Fibroblast of lung (primary cell): ENCODE data around the gene JPH2. TPM values are rescaled to one million over a fixed set of nuclear protein-coding genes. Genes with fewer than 3 reads are reported as not detected.

Experiments used
- DNase-seq, 2 donors: peaks; one replicate each; pipeline versions ENCODE4 v3.0.0 to v3.0.0-alpha.2; 2010; ENCODE audit warnings: low read depth in 2 of 2
- H2AFZ ChIP-seq: 2 replicates; pipeline ENCODE4 v1.5.1; 2012; ENCODE audit warnings: low read length, control low read depth, inconsistent platforms
- H3K27ac ChIP-seq: 2 replicates; pipeline ENCODE4 v1.5.1; 2011; ENCODE audit warnings: low read length, control low read depth; ENCODE audit not compliant: insufficient read depth
- H3K27me3 ChIP-seq: 2 replicates; pipeline ENCODE4 v1.5.1; 2011; ENCODE audit warnings: mild to moderate bottlenecking, low read length; ENCODE audit not compliant: control insufficient read depth, insufficient read depth
- H3K36me3 ChIP-seq: 2 replicates; pipeline ENCODE4 v1.5.1; 2011; ENCODE audit warnings: low read length; ENCODE audit not compliant: control insufficient read depth, insufficient read depth
- H3K4me1 ChIP-seq: 2 replicates; pipeline ENCODE4 v1.5.1; 2011; ENCODE audit warnings: low read length; ENCODE audit not compliant: control insufficient read depth, insufficient read depth; ENCODE audit errors: extremely low read depth
- H3K4me2 ChIP-seq: 2 replicates; pipeline ENCODE4 v1.5.1; 2011; ENCODE audit warnings: low read length, control low read depth; ENCODE audit not compliant: insufficient read depth; ENCODE audit errors: extremely low read depth
- H3K4me3 ChIP-seq, 4 experiments: fragments of 200-600 bp in 1 of 4; sonication (generic) in 1 of 4; replicated peaks in 1 of 4; 2 replicates each; pipeline ENCODE4 v1.5.1; 2011 to 2016; ENCODE audit warnings: low read length in 4 of 4, low read depth in 3 of 4, mild to moderate bottlenecking in 3 of 4, control low read depth in 2 of 4, inconsistent platforms in 1 of 4, mixed read lengths in 1 of 4; ENCODE audit not compliant: insufficient read depth in 1 of 4; ENCODE audit errors: control extremely low read depth in 1 of 4
- H3K79me2 ChIP-seq: 2 replicates; pipeline ENCODE4 v1.5.1; 2012; ENCODE audit warnings: mild to moderate bottlenecking, low read length, inconsistent platforms; ENCODE audit not compliant: control insufficient read depth, insufficient read depth
- H3K9ac ChIP-seq: 2 replicates; pipeline ENCODE4 v1.5.1; 2011; ENCODE audit warnings: mild to moderate bottlenecking, low read length, control low read depth; ENCODE audit not compliant: insufficient read depth
- H3K9me3 ChIP-seq: 2 replicates; pipeline ENCODE4 v1.5.1; 2012; ENCODE audit warnings: low read depth, low read length; ENCODE audit not compliant: control insufficient read depth, insufficient read depth
- H4K20me1 ChIP-seq: 2 replicates; pipeline ENCODE4 v1.5.1; 2011; ENCODE audit warnings: low read length; ENCODE audit not compliant: control insufficient read depth, insufficient read depth; ENCODE audit errors: extremely low read depth
- CTCF ChIP-seq, 2 donors: IDR thresholded peaks in 1 of 2; conservative IDR thresholded peaks in 1 of 2; 1 replicate in 1 of 2; 2 replicates in 1 of 2; pipeline ENCODE4 v1.5.1; 2011 to 2012; ENCODE audit warnings: low read length in 2 of 2, control low read depth in 1 of 2, inconsistent platforms in 1 of 2, low read depth in 1 of 2, mild to moderate bottlenecking in 1 of 2
- EZH2 ChIP-seq: IDR thresholded peaks from 2 replicates; pipeline ENCODE4 v1.5.1; 2012; ENCODE audit warnings: low read length, control low read depth, mild to moderate bottlenecking; ENCODE audit errors: missing control alignments
- polyA plus RNA-seq, 2 donors: library from polyadenylated mRNA; depleted of rRNA in 1 of 2; stranded (reverse) in 1 of 2; unstranded in 1 of 2; fragments of >200 nt; gene quantifications; 2 replicates each; pipeline ENCODE4 v1.2.1, GENCODE V29; 2011 to 2012; ENCODE audit warnings: missing spikeins in 1 of 2
- total RNA-seq: library from RNA; depleted of rRNA; stranded (reverse); fragments of >200 nt; gene quantifications from 2 replicates; pipeline ENCODE4 v1.2.1, GENCODE V29; 2014

The JPH2 gene
- total and polyA plus RNA-seq, 2 donors (not counting 1 experiment from before 2014, with no cell fraction given) = 0.66 to 4.9 TPM

- no peaks in the 10 kb centered on the region for H4K20me1 ChIP-seq
- H3K79me2 ChIP-seq = peaks cover 53% of the 10 kb centered on the region
- no peak overlapping the region for H2AFZ ChIP-seq
- H3K36me3 ChIP-seq = no peaks in the 10 kb centered on the region
- peak in 1 of 2 donors; percentile 40 for DNase-seq
- H3K9me3 ChIP-seq = no peaks in the 10 kb centered on the region
- H3K4me3 ChIP-seq = peak overlapping the region; percentile 86 to 96 (median 94)
- peak overlapping the region; percentile 92 for H3K4me2 ChIP-seq
- H3K4me1 ChIP-seq = peaks cover 2% of the 10 kb centered on the region
- peak overlapping the region; percentile 95 for H3K27ac ChIP-seq
- peak overlapping the region; percentile 94 for H3K9ac ChIP-seq
- H3K27me3 ChIP-seq = no peaks in the 10 kb centered on the region
- TF ChIP-seq CTCF (conservative IDR thresholded peaks at IDR 0.05 in 1 of 2, IDR thresholded peaks at IDR 0.05 in 1 of 2; ENCODE audit: low read depth in 1 of 2, low read length in 2 of 2) (no peak), EZH2 (no peak)
Measured at GRCh38 chr20:44209686-44210405, 22.9 kb upstream of the JPH2 start.

GRCh38 chr20:44208770-44209169 lies 21.8 kb upstream of the JPH2 start:
- Histone ChIP-seq H3K27ac (peak overlapping the region; percentile 95), H3K4me2 (peak overlapping the region; percentile 92), H2AFZ (no peak overlapping the region), H4K20me1 (no peaks in the 10 kb centered on the region), H3K36me3 (no peaks in the 10 kb centered on the region), H3K79me2 (peaks cover 55% of the 10 kb centered on the region), H3K9me3 (no peaks in the 10 kb centered on the region), H3K27me3 (no peaks in the 10 kb centered on the region), H3K9ac (no peak overlapping the region), H3K4me1 (peaks cover 8% of the 10 kb centered on the region), H3K4me3 (peak overlapping the region; percentile 86 to 96 (median 94))
- TF ChIP-seq CTCF (conservative IDR thresholded peaks at IDR 0.05 in 1 of 2, IDR thresholded peaks at IDR 0.05 in 1 of 2; ENCODE audit: low read depth in 1 of 2, low read length in 2 of 2) (peak in 1 of 2 donors; percentile 10), EZH2 (no peak)
- DNase-seq = peak; percentile 46 to 52

DNA sequence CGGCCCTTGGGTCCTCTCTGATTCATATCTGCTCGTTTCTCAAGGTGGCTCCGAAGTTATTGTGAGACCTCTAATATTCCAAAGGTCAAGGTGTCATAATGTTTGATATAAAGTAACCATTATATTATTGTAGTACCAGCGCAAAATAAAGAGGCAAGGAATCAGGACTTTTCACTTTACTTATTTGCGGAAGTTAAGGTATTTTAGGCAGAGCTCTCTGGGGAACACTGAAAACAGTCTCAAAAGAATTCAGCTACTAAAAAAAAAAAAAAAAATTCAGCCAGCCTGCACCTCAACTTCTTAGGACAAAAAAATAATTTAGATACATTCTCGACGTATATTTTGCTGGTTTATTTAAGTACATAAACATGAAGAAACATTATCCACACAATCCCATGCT lies 21.2 kb upstream of the JPH2 start:
- Histone ChIP-seq H3K9ac (no peak overlapping the region), H3K36me3 (no peaks in the 10 kb centered on the region), H3K27ac (no peak overlapping the region), H3K27me3 (no peaks in the 10 kb centered on the region), H2AFZ (no peak overlapping the region), H3K4me1 (peaks cover 12% of the 10 kb centered on the region), H3K9me3 (no peaks in the 10 kb centered on the region), H3K4me2 (peak overlapping the region; percentile 92), H3K4me3 (peak overlapping the region; percentile 86 to 96 (median 94)), H3K79me2 (peaks cover 57% of the 10 kb centered on the region), H4K20me1 (no peaks in the 10 kb centered on the region)
- no peak for TF ChIP-seq CTCF (conservative IDR thresholded peaks at IDR 0.05 in 1 of 2, IDR thresholded peaks at IDR 0.05 in 1 of 2; ENCODE audit: low read depth in 1 of 2, low read length in 2 of 2)
- no peak for TF ChIP-seq EZH2
- no peak for DNase-seq
